Measurements from ENCODE around the gene MTSS2. TPM values are rescaled to one million over a fixed set of nuclear protein-coding genes. Genes with fewer than 3 reads are reported as not detected.

MTSS2 gene
- polyA plus RNA-seq, 1 of the 3 experiments (the other 2 are of a cell fraction) = 54.1 TPM

DNA sequence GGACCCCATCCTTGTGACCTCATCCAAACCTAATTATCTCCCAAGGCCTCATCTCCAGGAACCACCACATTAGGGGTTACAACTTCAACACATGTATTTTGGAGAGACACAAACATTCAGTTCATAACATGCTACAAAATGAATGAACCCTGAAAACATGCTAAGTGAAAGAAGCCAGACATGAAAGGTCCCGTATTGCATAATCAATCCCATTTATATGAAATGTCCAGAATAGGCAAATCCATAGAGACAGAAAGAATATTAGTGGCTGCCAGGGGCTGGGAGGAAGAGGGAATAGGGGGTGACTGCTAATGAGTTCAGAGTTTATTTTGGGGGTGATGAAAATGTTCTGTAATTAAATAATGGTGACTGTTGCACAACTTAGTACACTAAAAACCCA, 43.2 kb downstream of the MTSS2 start:
- Histone ChIP-seq H3K27ac (ENCODE audit: low read depth in 2 of 2, low read length in 1 of 2) (no peak overlapping the region), H3F3A (replicated peaks; ENCODE audit: insufficient read depth) (peaks cover 2% of the 10 kb centered on the region), H2AFZ (ENCODE audit: low read depth) (no peak overlapping the region), H3K4me2 (no peak overlapping the region), H4K20me1 (ENCODE audit: insufficient read depth) (no peaks in the 10 kb centered on the region), H3K27me3 (ENCODE audit: insufficient read depth) (no peaks in the 10 kb centered on the region), H3K36me3 (replicated peaks in 1 of 2; ENCODE audit: control insufficient read depth in 1 of 2, insufficient read depth in 2 of 2, low read length in 1 of 2) (no peaks in the 10 kb centered on the region), H3K79me2 (ENCODE audit: insufficient read depth) (no peaks in the 10 kb centered on the region), H3K9me2 (no peaks in the 10 kb centered on the region), H3K9me3 (no peaks in the 10 kb centered on the region), H3K4me3 (ENCODE audit: low read depth in 2 of 2, low read length in 1 of 2) (no peak overlapping the region), H3K9ac (no peak overlapping the region), H3K4me1 (ENCODE audit: control insufficient read depth in 1 of 2, insufficient read depth in 2 of 2, low read depth in 1 of 2, low read length in 1 of 2) (peaks cover 0 to 25% of the 10 kb centered on the region in 2 experiments; a peak in 1 of 4 replicates)
- TF ChIP-seq TCF12 (IDR thresholded peaks at IDR 0.05) (no peak), RAD21 (IDR thresholded peaks at IDR 0.05; ENCODE audit: low read length) (no peak), TAF1 (IDR thresholded peaks at IDR 0.05; ENCODE audit: borderline replicate concordance, low read depth, low read length) (no peak), FOXM1 (IDR thresholded peaks at IDR 0.05; ENCODE audit: low read depth) (no peak), CHD2 (IDR thresholded peaks at IDR 0.05; ENCODE audit: low read length, partially characterized antibody) (no peak), NRF1 (IDR thresholded peaks at IDR 0.05; ENCODE audit: low read depth, low read length) (no peak), FOSL2 (IDR thresholded peaks at IDR 0.05; ENCODE audit: borderline replicate concordance, low read depth) (no peak), NFIC (IDR thresholded peaks at IDR 0.05; ENCODE audit: borderline replicate concordance) (no peak), TEAD4 (IDR thresholded peaks at IDR 0.05; ENCODE audit: borderline replicate concordance, insufficient read depth) (no peak), EP300 (IDR thresholded peaks at IDR 0.05; ENCODE audit: borderline replicate concordance in 1 of 2, low read depth in 1 of 2, low read length in 1 of 2) (no peak)
- TF ChIP-seq, protein P1, sequence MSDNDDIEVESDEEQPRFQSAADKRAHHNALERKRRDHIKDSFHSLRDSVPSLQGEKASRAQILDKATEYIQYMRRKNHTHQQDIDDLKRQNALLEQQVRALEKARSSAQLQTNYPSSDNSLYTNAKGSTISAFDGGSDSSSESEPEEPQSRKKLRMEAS (IDR thresholded peaks at IDR 0.05; ENCODE audit: low read depth) = no peak
- TF ChIP-seq, protein P2, sequence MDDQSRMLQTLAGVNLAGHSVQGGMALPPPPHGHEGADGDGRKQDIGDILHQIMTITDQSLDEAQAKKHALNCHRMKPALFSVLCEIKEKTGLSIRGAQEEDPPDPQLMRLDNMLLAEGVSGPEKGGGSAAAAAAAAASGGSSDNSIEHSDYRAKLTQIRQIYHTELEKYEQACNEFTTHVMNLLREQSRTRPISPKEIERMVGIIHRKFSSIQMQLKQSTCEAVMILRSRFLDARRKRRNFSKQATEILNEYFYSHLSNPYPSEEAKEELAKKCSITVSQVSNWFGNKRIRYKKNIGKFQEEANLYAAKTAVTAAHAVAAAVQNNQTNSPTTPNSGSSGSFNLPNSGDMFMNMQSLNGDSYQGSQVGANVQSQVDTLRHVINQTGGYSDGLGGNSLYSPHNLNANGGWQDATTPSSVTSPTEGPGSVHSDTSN (IDR thresholded peaks at IDR 0.05) = no peak
- TF ChIP-seq, protein P3, sequence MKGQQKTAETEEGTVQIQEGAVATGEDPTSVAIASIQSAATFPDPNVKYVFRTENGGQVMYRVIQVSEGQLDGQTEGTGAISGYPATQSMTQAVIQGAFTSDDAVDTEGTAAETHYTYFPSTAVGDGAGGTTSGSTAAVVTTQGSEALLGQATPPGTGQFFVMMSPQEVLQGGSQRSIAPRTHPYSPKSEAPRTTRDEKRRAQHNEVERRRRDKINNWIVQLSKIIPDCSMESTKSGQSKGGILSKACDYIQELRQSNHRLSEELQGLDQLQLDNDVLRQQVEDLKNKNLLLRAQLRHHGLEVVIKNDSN (IDR thresholded peaks at IDR 0.05; ENCODE audit: borderline replicate concordance, low read depth) = no peak
- TF ChIP-seq, protein P4, sequence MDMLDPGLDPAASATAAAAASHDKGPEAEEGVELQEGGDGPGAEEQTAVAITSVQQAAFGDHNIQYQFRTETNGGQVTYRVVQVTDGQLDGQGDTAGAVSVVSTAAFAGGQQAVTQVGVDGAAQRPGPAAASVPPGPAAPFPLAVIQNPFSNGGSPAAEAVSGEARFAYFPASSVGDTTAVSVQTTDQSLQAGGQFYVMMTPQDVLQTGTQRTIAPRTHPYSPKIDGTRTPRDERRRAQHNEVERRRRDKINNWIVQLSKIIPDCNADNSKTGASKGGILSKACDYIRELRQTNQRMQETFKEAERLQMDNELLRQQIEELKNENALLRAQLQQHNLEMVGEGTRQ (IDR thresholded peaks at IDR 0.05; ENCODE audit: borderline replicate concordance, low read depth, low read length) = no peak
- ChIA-PET POLR2A (interaction anchor here (0.7 kb wide), 1 partner anchor 48 kb away, joined by 3 read pairs; no protein-coding TSS in a partner anchor), CTCF (no interaction called here)
- 91% methylated on average over 1 of the region's 1 CpG for whole genome bisulfite sequencing (ENCODE audit: low lambda C conversion rate)
- DNase-seq = no peak
